Germinal center (tissue), 1 donor: ENCODE results near the gene DNAJB6.

Experiments used
- DNase-seq: peaks from one replicate; pipeline ENCODE4 v3.0.0; 2012; ENCODE audit warnings: mixed read lengths, low spot score

Gene DNAJB6

GRCh38 chr7:157368955-157369354 lies 32.2 kb downstream of the DNAJB6 start:
- DNase-seq: no peak

DNA sequence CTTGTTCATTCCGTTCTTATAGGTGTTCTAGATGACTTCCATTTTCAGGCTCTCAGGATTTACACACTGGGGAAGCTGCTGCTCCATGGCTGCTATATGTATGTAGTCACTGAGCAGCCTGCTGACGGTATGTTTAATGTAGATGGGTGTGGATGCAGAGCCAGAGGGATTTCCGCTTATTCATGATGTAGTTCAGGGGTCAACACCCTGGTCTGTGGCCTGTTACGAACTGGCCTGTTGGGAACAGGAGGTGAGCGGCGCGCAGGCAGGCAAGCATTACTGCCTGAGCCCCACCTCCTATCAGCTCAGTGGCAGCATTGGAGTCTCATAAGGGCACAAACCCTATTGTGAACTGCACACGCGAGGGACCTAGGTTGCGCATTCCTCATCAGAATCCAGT lies 33.9 kb downstream of the DNAJB6 start:
- DNase-seq: no peak

GRCh38 chr7:157371296-157371695 lies 34.5 kb downstream of the DNAJB6 start:
- DNase-seq: no peak

DNA sequence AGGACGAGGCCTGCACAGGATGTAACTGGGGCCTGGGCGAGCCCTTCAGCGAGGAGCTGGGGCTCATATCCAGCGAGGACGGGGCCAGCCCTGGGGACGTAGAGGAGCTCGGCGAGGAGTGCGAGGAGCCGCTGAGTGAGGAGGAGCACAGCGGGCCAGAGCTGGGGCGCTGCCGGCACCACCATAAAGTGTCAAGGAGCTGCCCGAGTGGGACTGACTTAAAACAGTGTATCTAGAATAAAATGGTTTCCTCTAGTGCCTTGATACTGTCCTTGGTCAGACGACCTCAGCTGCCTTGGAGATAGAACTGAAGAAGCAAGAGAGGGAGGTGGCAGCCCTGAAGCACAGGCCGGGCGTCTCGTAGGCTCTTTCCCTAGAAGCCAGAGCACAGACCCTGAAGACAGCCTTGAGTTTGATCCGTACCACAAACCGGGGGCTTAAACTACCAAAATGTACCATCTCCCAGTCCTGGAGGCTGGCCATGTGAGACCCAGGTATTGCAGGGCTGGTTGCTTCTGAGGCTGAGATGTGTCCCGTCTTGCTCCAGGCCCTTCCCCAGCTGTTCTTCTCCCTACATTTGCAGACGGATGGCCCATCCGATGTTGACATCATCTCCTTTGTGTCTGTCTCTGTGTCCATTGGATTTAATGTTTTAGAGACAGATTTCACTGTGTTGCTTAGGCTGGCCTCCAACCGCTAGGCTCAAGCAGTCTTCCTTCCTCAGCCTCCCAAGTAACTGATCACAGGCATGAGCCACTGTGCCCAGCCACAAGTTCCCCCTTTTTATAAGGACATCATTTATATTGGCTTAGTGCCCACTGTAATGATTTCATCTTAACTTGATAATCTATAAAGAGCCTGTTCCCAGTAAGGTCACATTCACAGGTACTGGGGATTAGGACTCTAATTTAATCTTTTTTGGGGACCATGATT lies 35.8 kb downstream of the DNAJB6 start:
- no peak for DNase-seq

- DNase-seq: no peak
Observed at GRCh38 chr7:157373493-157373892, 36.7 kb downstream of the DNAJB6 start.

GRCh38 chr7:157375410-157375809 lies 38.6 kb downstream of the DNAJB6 start:
- DNase-seq: no peak

DNA sequence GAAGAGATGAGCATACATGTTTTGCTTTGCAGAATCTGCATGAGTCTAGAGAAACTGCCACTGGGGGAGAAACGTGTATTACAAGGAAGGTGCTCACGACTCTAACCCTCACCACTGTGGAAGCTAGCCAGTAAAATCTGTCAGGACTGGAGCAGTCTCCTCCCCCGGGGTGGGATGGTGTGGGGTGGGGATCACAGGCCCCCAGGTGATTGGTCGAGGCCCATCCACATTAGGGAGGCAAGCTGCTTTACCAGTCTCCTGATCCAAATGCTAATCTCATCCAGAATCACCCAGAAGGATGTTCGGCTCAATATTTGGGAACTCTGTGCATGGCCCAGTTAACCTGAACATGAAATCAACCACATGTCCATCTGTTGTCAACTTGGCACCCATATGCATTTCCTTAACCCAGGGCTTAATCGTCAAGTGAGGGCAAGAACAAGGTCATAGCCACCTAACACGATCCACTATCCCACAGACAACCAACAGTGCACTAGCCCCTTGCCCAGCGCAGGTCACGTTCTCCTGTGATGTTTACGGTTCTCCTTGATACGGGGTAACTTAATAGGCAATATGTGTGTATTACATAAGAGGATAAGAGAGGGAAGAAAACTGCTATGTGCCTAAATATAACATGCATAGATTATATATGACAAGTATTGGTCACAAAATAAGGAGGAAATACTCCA lies 40.8 kb downstream of the DNAJB6 start:
- no peak for DNase-seq

DNA sequence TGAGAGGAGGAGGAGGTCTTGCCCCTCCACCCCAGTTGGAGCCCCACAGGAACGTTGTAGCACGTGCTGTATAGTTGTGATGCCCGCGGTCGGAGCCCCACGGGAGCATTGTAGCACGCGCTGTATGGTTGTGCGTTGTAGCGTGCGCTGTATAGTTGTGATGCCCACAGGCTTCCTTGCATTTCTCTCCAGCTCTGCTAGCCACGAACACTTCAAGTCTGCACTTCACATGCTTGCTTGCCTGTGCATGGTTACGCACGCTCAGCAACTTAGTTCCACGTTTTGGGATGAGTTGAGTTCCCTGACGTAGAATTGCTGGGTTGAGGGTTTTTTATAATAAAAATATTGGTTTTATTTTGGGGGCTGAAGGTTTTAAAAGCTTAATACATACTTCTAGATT lies 41.6 kb downstream of the DNAJB6 start:
- no peak for DNase-seq

DNA sequence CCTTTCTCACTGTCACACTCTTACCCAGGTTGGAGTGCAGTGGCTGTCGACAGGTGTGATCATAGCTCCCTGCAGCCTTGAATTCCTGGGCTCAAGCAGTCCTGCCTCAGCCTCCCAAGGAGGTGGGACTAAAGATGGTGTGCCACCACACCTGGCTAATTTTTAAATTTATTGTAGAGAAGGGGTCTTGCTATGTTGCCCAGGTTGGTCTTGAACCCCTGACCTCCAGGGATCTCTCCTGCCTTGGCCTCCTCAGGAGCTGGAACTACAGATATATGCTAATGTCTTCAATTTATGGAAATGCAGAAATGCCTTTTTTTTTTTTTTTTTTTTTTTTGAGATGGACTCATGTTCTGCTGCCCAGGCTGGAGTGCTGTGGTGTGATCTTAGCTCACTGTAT lies 42.7 kb downstream of the DNAJB6 start:
- DNase-seq: no peak

DNA sequence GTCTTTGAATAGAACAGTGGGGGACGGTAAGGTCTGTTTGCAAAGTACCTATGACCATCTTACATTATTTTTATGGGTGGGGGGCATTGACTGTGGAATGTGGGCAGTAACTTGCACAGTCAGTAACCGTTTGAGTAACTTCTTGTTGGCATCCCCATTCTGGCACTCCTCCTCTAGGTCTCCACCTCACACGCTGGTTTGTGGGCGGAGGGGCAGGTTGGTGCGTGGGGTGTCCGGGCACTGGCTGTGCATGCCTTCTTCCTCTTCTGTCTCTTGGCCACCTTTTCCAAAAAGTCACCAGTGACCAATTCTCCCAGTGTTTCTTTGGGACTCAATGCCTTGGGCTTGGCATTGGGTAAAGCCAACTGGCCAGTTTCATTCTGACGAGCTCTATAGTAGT lies 43.6 kb downstream of the DNAJB6 start:
- DNase-seq: no peak

- no peak for DNase-seq
Observed at GRCh38 chr7:157383868-157384267, 47.1 kb downstream of the DNAJB6 start.

- DNase-seq: no peak
Observed at GRCh38 chr7:157384301-157384700, 47.5 kb downstream of the DNAJB6 start.

GRCh38 chr7:157386979-157387800 lies 50.4 kb downstream of the DNAJB6 start:
- DNase-seq: peak; percentile 82

GRCh38 chr7:157388301-157388700 lies 51.5 kb downstream of the DNAJB6 start:
- no peak for DNase-seq

DNA sequence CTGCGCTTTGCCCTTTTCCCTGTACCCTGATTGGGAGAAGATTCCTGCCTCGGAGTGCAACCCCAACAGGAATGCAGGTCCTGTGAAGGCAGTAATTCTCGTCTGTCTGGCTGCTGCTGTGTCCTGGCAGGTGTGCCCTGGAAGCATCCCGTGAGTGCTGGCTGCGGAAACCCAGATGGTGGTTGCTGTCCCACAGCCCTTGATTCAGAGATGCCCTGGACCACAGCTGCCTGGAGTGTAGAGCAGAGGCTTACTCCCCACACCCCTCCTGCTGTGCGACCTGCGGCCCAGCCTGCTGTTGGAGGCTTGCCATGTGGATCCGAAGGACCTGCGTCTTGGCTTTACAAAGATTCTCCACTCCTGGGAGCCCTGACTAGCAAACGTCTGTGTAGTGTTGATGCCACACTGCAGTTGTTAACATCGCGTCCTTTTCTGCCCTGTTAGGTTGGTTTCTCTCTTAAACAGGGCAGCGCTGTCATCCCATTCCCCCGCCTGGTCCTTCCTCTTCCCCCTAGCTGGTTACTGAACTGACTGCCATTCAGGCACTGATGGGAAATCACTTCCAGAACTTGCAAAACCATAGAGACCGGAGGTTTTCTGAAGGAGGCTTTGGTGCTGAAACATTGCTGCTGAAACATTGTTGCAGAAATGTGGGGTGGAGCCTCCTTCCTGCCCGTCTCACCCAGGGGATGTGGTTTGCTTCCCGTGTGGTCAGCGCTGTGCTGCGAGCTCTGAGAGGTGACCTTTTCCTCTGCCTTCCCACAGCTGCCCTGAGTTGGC lies 53.3 kb downstream of the DNAJB6 start:
- no peak for DNase-seq

GRCh38 chr7:157391036-157391710 lies 54.4 kb downstream of the DNAJB6 start:
- DNase-seq: no peak

GRCh38 chr7:157392256-157393037 lies 55.6 kb downstream of the DNAJB6 start:
- no peak for DNase-seq

DNA sequence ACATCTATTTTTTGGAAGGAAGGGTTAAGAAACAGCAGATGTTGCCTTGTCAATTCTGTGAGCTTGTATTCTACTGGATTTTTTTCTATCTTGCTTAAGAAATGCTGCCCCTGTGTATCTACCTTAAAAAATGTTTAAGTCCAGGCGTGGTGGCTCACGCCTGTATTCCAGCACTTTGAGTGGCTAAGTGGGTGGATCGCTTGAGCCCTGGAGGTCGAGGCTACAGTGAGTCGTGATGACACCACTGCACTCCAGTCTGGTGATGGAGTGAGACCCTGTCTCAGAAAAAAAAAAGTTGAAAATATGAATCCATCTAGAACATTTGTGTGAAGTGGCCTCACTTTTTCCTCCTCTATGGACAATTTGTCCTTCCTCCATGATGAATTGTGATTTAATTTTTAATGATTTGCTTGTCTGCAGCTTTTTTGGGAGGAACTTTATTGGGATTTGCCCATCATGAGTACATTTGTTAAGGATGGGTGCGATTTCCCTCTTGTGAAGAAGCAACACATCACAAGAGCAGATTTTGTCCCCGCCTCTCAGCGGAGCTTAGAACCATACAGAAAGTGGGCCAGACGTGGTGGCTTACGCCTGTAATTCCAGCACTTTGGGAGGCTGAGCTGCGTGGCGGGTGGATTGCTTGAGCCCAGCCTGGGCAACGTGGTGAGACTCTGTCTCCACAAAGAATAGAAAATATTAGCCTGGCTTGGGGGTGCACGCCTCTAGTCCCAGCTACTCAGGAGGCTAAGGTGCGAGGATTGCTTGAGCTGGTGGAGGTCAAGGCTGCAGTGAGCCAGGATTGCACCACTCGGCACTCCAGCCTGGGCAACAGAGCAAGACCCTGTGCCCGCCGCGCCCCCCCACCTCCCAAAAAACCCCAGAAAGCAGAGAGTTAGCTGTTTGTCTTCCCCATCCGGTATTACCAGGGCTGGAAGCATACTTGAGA lies 57.7 kb downstream of the DNAJB6 start:
- no peak for DNase-seq

DNA sequence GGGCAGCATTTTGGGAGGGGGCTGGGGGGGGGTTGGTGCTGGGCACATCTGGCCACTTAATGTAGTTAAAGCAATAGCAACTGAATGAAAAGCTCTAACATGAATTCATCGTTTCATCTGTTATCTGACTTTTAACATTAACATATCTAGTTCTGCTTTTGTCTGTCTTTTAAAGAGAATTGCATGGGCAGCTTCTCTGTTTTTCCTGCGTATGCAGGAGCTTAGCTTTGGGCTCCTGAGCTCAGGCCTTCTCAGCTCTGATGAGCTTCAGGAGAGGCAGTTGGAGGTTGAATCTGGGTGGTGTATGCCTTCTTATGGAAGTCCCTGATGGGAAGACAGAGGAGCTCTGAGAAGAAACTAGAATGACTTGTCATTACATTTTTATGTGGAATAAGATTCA lies 58.4 kb downstream of the DNAJB6 start:
- DNase-seq: no peak
